Keratinocyte (primary cell): ENCODE data around the gene FAM83E.

ENCODE experiments used
- EZH2 ChIP-seq: IDR thresholded peaks from one replicate; pipeline ENCODE4 v1.6.1; 2012; ENCODE audit warnings: inconsistent platforms, mild to moderate bottlenecking, low read length, moderate library complexity
- TF ChIP-seq, protein P1 (sequence below), 3 experiments: IDR thresholded peaks in 1 of 3; conservative IDR thresholded peaks in 1 of 3; optimal IDR thresholded peaks in 1 of 3; 2 replicates in 2 of 3; 3 replicates in 1 of 3; pipeline versions ENCODE3 to v1.5.1; 2011; ENCODE audit warnings: low read length in 3 of 3, mild to moderate bottlenecking in 3 of 3, moderate library complexity in 2 of 3, control low read depth in 1 of 3, inconsistent platforms in 1 of 3; ENCODE audit not compliant: insufficient read depth in 2 of 3; ENCODE audit errors: extremely low read depth in 1 of 3

DNA sequence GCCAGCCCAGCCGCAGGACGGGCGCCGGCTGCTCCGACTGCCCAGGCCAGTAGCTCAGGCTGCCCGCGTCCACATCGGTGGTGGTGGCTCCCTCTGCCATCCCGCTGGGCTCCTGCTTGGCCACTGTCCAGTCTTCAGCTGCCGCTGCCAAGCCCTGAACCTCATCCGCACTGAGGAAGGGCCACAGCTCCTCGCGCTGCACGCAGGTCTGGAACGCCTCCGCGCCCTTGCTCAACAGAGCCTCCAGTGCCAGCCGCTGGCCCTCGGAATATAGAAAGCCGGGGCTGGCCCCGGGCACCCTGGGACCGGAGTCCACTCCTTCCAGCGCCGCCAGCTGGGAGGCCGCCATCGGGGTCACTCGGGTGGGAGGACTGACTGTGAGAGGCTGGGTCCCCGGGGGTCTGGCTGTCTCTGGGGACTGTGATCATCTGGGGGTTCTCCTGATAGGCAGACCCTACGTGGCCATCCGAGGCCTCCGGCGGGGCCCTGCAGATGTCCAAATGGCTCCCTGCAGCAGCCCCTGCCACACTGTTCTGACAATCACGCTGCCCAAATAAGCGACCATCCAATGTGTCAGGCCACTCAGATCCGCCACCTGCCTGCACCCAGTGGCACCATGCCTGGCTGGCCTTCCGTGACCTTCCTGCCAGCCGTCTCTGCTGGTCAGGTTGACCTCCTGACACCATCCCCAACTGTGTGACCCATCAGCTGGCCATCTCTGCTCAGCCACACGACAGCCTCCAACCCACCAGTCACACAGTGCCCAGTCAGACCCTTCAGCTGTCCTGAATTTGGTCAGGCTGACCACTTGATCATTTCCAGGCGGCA is 1.6 kb downstream of the FAM83E start:
- TF ChIP-seq, protein P1, sequence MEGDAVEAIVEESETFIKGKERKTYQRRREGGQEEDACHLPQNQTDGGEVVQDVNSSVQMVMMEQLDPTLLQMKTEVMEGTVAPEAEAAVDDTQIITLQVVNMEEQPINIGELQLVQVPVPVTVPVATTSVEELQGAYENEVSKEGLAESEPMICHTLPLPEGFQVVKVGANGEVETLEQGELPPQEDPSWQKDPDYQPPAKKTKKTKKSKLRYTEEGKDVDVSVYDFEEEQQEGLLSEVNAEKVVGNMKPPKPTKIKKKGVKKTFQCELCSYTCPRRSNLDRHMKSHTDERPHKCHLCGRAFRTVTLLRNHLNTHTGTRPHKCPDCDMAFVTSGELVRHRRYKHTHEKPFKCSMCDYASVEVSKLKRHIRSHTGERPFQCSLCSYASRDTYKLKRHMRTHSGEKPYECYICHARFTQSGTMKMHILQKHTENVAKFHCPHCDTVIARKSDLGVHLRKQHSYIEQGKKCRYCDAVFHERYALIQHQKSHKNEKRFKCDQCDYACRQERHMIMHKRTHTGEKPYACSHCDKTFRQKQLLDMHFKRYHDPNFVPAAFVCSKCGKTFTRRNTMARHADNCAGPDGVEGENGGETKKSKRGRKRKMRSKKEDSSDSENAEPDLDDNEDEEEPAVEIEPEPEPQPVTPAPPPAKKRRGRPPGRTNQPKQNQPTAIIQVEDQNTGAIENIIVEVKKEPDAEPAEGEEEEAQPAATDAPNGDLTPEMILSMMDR (optimal IDR thresholded peaks at IDR 0.05 in 1 of 3, IDR thresholded peaks at IDR 0.05 in 1 of 3, conservative IDR thresholded peaks at IDR 0.05 in 1 of 3; ENCODE audit: extremely low read depth in 1 of 3, insufficient read depth in 2 of 3, low read length in 3 of 3): no peak
- no peak for TF ChIP-seq EZH2
